ENCODE measurements around the gene LNP1.

LNP1 gene

DNA sequence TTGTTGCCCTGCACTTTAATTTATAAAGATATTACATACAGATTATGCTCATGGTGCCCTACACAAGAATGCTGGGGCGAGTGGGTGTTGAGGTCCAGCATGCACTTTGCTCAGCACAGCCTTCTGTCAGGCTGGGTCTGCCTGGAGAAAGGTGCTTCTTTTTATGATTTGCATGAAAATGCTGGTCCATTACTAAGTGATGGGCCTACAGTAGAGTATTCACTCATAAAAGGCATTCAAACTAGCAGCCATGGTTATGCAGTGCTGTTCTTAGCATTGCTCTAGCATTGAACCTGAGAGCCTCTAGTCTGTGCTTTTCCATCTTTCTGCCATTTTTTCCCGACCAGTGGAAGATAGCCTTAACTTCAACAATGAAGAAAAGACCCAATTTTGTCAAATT lies 12.3 kb downstream of the LNP1 start:
- Histone ChIP-seq H3K4me3 (ENCODE audit: low read depth, low read length) (no peak overlapping the region), H3K9me3 (ENCODE audit: control insufficient read depth, insufficient read depth, low read depth, low read length) (peaks cover 6% of the 10 kb centered on the region; the same call in 1 of the 2 replicates), H3K9ac (ENCODE audit: low read length) (no peak overlapping the region), H3K36me3 (ENCODE audit: control insufficient read depth, insufficient read depth, low read length) (peaks cover 6% of the 10 kb centered on the region; the same call in 1 of the 2 replicates), H3K27ac (ENCODE audit: low read depth, low read length) (no peak overlapping the region), H3K27me3 (ENCODE audit: control insufficient read depth, insufficient read depth, low read length) (no peaks in the 10 kb centered on the region), H3K4me1 (ENCODE audit: control insufficient read depth, insufficient read depth, low read length) (peaks cover 26% of the 10 kb centered on the region)

GRCh38 chr3:100416176-100416575 lies 14.8 kb downstream of the LNP1 start:
- Histone ChIP-seq H3K4me1 (ENCODE audit: control insufficient read depth, insufficient read depth, low read length) (peaks cover 26% of the 10 kb centered on the region), H3K4me3 (ENCODE audit: low read depth, low read length) (no peak overlapping the region), H3K27me3 (ENCODE audit: control insufficient read depth, insufficient read depth, low read length) (no peaks in the 10 kb centered on the region), H3K9me3 (ENCODE audit: control insufficient read depth, insufficient read depth, low read depth, low read length) (peaks cover 2% of the 10 kb centered on the region; the same call in 1 of the 2 replicates), H3K9ac (ENCODE audit: low read length) (no peak overlapping the region), H3K36me3 (ENCODE audit: control insufficient read depth, insufficient read depth, low read length) (peaks cover 4% of the 10 kb centered on the region; the same call in 1 of the 2 replicates), H3K27ac (ENCODE audit: low read depth, low read length) (no peak overlapping the region)

GRCh38 chr3:100416863-100417262 lies 15.5 kb downstream of the LNP1 start:
- peaks cover 2% of the 10 kb centered on the region; the same call in 1 of the 2 replicates for H3K9me3 ChIP-seq (ENCODE audit: control insufficient read depth, insufficient read depth, low read depth, low read length)
- peaks cover 4% of the 10 kb centered on the region; the same call in 1 of the 2 replicates for H3K36me3 ChIP-seq (ENCODE audit: control insufficient read depth, insufficient read depth, low read length)
- H3K27ac ChIP-seq (ENCODE audit: low read depth, low read length), result no peak overlapping the region
- H3K27me3 ChIP-seq (ENCODE audit: control insufficient read depth, insufficient read depth, low read length), result no peaks in the 10 kb centered on the region
- peaks cover 26% of the 10 kb centered on the region for H3K4me1 ChIP-seq (ENCODE audit: control insufficient read depth, insufficient read depth, low read length)
- no peak overlapping the region for H3K4me3 ChIP-seq (ENCODE audit: low read depth, low read length)
- no peak overlapping the region for H3K9ac ChIP-seq (ENCODE audit: low read length)

DNA sequence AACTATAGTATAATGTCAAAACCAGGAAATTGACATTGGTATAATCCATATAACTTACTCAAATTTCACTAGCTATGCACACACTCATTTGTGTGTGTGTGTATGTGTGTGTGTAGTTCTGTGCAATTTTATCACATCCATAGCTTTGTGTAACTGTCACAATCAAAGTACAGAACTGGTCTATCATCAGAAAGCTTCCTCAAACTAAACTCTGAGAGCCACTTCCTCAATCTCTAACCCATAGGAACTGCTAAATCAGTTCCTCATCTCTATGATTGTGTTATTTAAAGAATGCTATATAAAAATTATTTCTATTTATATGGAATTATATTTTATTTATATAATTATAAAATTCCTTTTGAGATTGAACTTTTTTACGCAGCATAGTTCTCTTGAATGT lies 18.1 kb downstream of the LNP1 start:
- Histone ChIP-seq H3K36me3 (ENCODE audit: control insufficient read depth, insufficient read depth, low read length) (no peaks in the 10 kb centered on the region), H3K9ac (ENCODE audit: low read length) (no peak overlapping the region), H3K4me1 (ENCODE audit: control insufficient read depth, insufficient read depth, low read length) (peaks cover 12% of the 10 kb centered on the region; the same call in 1 of the 2 replicates), H3K27me3 (ENCODE audit: control insufficient read depth, insufficient read depth, low read length) (no peaks in the 10 kb centered on the region), H3K27ac (ENCODE audit: low read depth, low read length) (no peak overlapping the region), H3K9me3 (ENCODE audit: control insufficient read depth, insufficient read depth, low read depth, low read length) (no peaks in the 10 kb centered on the region), H3K4me3 (ENCODE audit: low read depth, low read length) (no peak overlapping the region)

DNA sequence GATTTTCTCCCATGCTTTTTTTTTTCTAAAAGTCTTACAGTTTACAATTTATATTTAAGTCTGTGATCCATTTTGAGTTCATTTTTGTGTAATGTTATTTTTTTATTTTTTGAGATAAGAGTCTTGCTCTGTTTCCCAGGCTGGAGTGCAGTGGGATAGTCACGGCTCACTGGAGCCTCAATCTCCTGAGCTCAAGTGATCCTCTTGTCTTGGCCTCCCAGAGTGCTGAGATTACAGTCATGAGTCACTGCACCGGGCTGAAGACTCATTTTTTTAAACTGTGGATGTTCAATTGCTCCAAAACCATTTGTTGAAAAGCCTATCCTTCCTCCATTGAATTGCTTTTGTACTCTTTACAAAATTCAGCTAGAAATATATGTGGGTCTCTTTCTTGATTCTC lies 19.5 kb downstream of the LNP1 start:
- Histone ChIP-seq H3K4me3 (ENCODE audit: low read depth, low read length) (no peak overlapping the region), H3K9ac (ENCODE audit: low read length) (no peak overlapping the region), H3K9me3 (ENCODE audit: control insufficient read depth, insufficient read depth, low read depth, low read length) (no peaks in the 10 kb centered on the region), H3K27ac (ENCODE audit: low read depth, low read length) (no peak overlapping the region), H3K4me1 (ENCODE audit: control insufficient read depth, insufficient read depth, low read length) (peaks cover 2% of the 10 kb centered on the region), H3K36me3 (ENCODE audit: control insufficient read depth, insufficient read depth, low read length) (no peaks in the 10 kb centered on the region), H3K27me3 (ENCODE audit: control insufficient read depth, insufficient read depth, low read length) (no peaks in the 10 kb centered on the region)

- no peak overlapping the region for H3K9ac ChIP-seq (ENCODE audit: low read length)
Measured at GRCh38 chr3:100423611-100424010, 22.3 kb downstream of the LNP1 start.

GRCh38 chr3:100424261-100424660 lies 22.9 kb downstream of the LNP1 start:
- Histone ChIP-seq H3K9me3 (ENCODE audit: control insufficient read depth, insufficient read depth, low read depth, low read length) (no peaks in the 10 kb centered on the region), H3K4me3 (ENCODE audit: low read depth, low read length) (no peak overlapping the region), H3K27ac (ENCODE audit: low read depth, low read length) (no peak overlapping the region), H3K27me3 (ENCODE audit: control insufficient read depth, insufficient read depth, low read length) (no peaks in the 10 kb centered on the region), H3K36me3 (ENCODE audit: control insufficient read depth, insufficient read depth, low read length) (no peaks in the 10 kb centered on the region), H3K9ac (ENCODE audit: low read length) (no peak overlapping the region), H3K4me1 (ENCODE audit: control insufficient read depth, insufficient read depth, low read length) (peaks cover 4% of the 10 kb centered on the region; the same call in 1 of the 2 replicates)

More at GRCh38 chr3:100423611-100424010, 22.3 kb downstream of the LNP1 start:
- Histone ChIP-seq H3K27me3 (ENCODE audit: control insufficient read depth, insufficient read depth, low read length) (no peaks in the 10 kb centered on the region), H3K4me3 (ENCODE audit: low read depth, low read length) (no peak overlapping the region), H3K27ac (ENCODE audit: low read depth, low read length) (no peak overlapping the region), H3K36me3 (ENCODE audit: control insufficient read depth, insufficient read depth, low read length) (no peaks in the 10 kb centered on the region), H3K4me1 (ENCODE audit: control insufficient read depth, insufficient read depth, low read length) (peaks cover 4% of the 10 kb centered on the region; the same call in 1 of the 2 replicates), H3K9me3 (ENCODE audit: control insufficient read depth, insufficient read depth, low read depth, low read length) (no peaks in the 10 kb centered on the region)

- Histone ChIP-seq H3K9me3 (ENCODE audit: control insufficient read depth, insufficient read depth, low read depth, low read length) (no peaks in the 10 kb centered on the region), H3K4me1 (ENCODE audit: control insufficient read depth, insufficient read depth, low read length) (peaks cover 4% of the 10 kb centered on the region; the same call in 1 of the 2 replicates), H3K4me3 (ENCODE audit: low read depth, low read length) (no peak overlapping the region), H3K9ac (ENCODE audit: low read length) (no peak overlapping the region), H3K27ac (ENCODE audit: low read depth, low read length) (no peak overlapping the region), H3K36me3 (ENCODE audit: control insufficient read depth, insufficient read depth, low read length) (no peaks in the 10 kb centered on the region), H3K27me3 (ENCODE audit: control insufficient read depth, insufficient read depth, low read length) (no peaks in the 10 kb centered on the region)
Measured at GRCh38 chr3:100425316-100425715, 24.0 kb downstream of the LNP1 start.

DNA sequence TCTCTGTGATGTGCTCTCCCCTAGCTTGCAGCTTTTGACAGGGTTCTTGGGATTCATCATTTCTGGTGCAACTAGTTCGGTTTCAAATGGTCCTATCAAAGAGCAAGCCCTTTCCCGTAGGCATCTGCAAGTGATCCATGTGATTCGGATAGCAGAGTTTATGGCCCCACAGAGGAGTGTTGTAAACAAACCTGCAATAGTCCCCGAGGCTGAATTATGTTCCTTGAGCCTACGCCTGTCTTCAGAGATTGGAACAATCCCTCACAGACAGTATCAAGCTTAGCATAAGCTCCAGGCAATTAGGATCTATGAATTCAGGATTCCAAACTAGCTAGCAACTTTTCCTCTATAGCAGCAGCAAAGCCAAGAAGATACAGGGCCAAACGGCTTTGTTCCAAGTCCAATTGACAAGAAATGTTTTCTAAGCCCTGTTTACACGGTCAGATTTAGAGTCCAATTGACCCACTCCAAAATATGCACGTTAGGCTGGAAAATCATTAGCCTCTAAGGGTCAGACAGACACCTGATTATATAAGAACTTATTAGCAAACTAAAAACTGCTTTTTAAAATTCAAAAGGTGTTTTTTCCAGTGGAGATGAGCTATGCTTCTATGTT lies 24.8 kb downstream of the LNP1 start:
- Histone ChIP-seq H3K36me3 (ENCODE audit: control insufficient read depth, insufficient read depth, low read length) (no peaks in the 10 kb centered on the region), H3K4me3 (ENCODE audit: low read depth, low read length) (no peak overlapping the region), H3K9ac (ENCODE audit: low read length) (no peak overlapping the region), H3K4me1 (ENCODE audit: control insufficient read depth, insufficient read depth, low read length) (peaks cover 4% of the 10 kb centered on the region; the same call in 1 of the 2 replicates), H3K9me3 (ENCODE audit: control insufficient read depth, insufficient read depth, low read depth, low read length) (no peaks in the 10 kb centered on the region), H3K27ac (ENCODE audit: low read depth, low read length) (no peak overlapping the region), H3K27me3 (ENCODE audit: control insufficient read depth, insufficient read depth, low read length) (no peaks in the 10 kb centered on the region)

DNA sequence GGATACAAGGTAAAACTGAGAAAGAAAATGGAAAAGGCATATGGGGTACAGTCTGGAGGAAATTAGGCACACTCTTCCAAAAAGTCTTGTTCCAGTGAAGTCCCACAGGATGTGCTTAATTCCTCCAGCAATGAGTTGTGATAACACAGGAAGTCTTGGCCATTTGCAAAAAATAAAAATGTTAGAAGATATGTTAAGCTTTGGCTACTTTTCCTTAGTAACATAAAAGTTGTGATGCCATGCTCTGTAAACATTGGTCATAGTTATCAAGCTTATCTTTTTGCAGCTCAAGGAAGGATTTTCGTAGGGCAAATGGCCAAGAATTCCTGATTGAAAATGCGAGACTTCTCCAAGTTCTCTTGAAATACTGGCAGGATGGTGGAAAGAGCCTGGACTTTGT lies 26.4 kb downstream of the LNP1 start:
- peaks cover 4% of the 10 kb centered on the region; the same call in 1 of the 2 replicates for H3K4me1 ChIP-seq (ENCODE audit: control insufficient read depth, insufficient read depth, low read length)
- H3K27me3 ChIP-seq (ENCODE audit: control insufficient read depth, insufficient read depth, low read length), result no peaks in the 10 kb centered on the region
- no peak overlapping the region for H3K9ac ChIP-seq (ENCODE audit: low read length)
- no peak overlapping the region for H3K27ac ChIP-seq (ENCODE audit: low read depth, low read length)
- H3K9me3 ChIP-seq (ENCODE audit: control insufficient read depth, insufficient read depth, low read depth, low read length), result no peaks in the 10 kb centered on the region
- H3K4me3 ChIP-seq (ENCODE audit: low read depth, low read length), result no peak overlapping the region
- no peaks in the 10 kb centered on the region for H3K36me3 ChIP-seq (ENCODE audit: control insufficient read depth, insufficient read depth, low read length)

- H3K4me1 ChIP-seq (ENCODE audit: control insufficient read depth, insufficient read depth, low read length), result peaks cover 4% of the 10 kb centered on the region; the same call in 1 of the 2 replicates
- no peak overlapping the region for H3K4me3 ChIP-seq (ENCODE audit: low read depth, low read length)
- H3K27ac ChIP-seq (ENCODE audit: low read depth, low read length), result no peak overlapping the region
- no peak overlapping the region for H3K9ac ChIP-seq (ENCODE audit: low read length)
- no peaks in the 10 kb centered on the region for H3K27me3 ChIP-seq (ENCODE audit: control insufficient read depth, insufficient read depth, low read length)
- peaks cover 4% of the 10 kb centered on the region; the same call in 1 of the 2 replicates for H3K36me3 ChIP-seq (ENCODE audit: control insufficient read depth, insufficient read depth, low read length)
- H3K9me3 ChIP-seq (ENCODE audit: control insufficient read depth, insufficient read depth, low read depth, low read length), result no peaks in the 10 kb centered on the region
Measured at GRCh38 chr3:100429187-100429716, 27.9 kb downstream of the LNP1 start.
